ENCODE data around the gene ZNF428. TPM values are rescaled to one million over a fixed set of nuclear protein-coding genes. Genes with fewer than 3 reads are reported as not detected.

Gene ZNF428
- total RNA-seq, 1 donor from 2014 or later = 32.3 TPM

DNA sequence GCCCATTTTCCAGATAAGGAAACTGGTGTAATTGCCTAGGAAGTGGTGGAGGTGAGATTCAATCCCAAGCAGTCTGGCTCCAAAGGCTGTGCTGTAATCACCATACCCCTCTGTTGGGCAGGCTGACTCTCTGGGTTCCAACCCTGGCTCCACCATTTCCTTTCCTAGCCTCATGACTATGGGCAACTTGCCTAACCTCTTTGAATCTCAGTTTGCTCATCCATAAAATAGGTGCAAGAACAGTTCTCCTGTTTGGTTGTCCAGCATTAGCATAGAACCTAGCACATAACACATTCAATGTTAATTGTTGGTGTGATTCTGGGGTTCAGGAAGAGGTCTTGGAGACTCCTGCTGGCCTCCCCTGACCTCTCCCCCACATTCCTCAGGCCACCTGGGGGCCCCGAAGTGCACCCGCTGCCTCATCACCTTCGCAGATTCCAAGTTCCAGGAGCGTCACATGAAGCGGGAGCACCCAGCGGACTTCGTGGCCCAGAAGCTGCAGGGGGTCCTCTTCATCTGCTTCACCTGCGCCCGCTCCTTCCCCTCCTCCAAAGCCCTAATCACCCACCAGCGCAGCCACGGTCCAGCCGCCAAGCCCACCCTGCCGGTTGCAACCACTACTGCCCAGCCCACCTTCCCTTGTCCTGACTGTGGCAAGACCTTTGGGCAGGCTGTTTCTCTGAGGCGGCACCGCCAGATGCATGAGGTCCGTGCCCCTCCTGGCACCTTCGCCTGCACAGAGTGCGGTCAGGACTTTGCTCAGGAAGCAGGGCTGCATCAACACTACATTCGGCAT lies 20.8 kb downstream of the ZNF428 start:
- no peaks in the 10 kb centered on the region for H3K9me3 ChIP-seq (replicated peaks)
- H3K27me3 ChIP-seq (ENCODE audit: low read depth) = no peaks in the 10 kb centered on the region
- DNase-seq = no peak
- no peak overlapping the region for H3K4me3 ChIP-seq
- no peak overlapping the region for H3K27ac ChIP-seq (replicated peaks)
- TF ChIP-seq, protein P1, sequence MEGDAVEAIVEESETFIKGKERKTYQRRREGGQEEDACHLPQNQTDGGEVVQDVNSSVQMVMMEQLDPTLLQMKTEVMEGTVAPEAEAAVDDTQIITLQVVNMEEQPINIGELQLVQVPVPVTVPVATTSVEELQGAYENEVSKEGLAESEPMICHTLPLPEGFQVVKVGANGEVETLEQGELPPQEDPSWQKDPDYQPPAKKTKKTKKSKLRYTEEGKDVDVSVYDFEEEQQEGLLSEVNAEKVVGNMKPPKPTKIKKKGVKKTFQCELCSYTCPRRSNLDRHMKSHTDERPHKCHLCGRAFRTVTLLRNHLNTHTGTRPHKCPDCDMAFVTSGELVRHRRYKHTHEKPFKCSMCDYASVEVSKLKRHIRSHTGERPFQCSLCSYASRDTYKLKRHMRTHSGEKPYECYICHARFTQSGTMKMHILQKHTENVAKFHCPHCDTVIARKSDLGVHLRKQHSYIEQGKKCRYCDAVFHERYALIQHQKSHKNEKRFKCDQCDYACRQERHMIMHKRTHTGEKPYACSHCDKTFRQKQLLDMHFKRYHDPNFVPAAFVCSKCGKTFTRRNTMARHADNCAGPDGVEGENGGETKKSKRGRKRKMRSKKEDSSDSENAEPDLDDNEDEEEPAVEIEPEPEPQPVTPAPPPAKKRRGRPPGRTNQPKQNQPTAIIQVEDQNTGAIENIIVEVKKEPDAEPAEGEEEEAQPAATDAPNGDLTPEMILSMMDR (IDR thresholded peaks at IDR 0.05; ENCODE audit: borderline replicate concordance) = no peak
- H3K36me3 ChIP-seq = peaks cover 38% of the 10 kb centered on the region
- H3K4me1 ChIP-seq = peaks cover 52% of the 10 kb centered on the region
- intact Hi-C loops (cut with micrococcal nuclease) = no loop called here

DNA sequence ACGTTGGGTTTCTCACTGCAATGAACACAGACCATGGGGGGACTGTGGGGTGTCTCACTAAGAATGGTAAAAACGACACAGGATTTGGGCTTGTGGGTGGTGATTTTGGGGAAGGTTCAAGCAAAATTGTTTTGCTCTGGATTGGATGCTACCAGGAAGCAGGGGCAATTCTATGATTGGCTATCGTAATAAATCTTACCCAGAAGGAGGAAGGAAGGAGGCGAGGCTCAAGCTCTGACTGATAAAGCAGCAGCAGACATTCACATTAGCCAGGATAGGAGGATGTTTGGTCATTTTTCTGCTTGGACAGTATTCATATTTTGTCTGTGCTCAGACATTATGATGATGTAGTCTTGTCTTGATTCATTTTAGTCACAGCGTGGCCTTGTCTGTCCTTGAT lies 21.6 kb downstream of the ZNF428 start:
- Histone ChIP-seq H3K36me3 (peaks cover 46% of the 10 kb centered on the region), H3K4me1 (peaks cover 59% of the 10 kb centered on the region), H3K4me3 (peak overlapping the region; percentile 82), H3K27ac (replicated peaks) (no peak overlapping the region), H3K27me3 (ENCODE audit: low read depth) (no peaks in the 10 kb centered on the region), H3K9me3 (replicated peaks) (no peaks in the 10 kb centered on the region)
- TF ChIP-seq, protein P1 (IDR thresholded peaks at IDR 0.05; ENCODE audit: borderline replicate concordance) = no peak
- no peak for DNase-seq
- intact Hi-C loops (cut with micrococcal nuclease) = no loop called here

DNA sequence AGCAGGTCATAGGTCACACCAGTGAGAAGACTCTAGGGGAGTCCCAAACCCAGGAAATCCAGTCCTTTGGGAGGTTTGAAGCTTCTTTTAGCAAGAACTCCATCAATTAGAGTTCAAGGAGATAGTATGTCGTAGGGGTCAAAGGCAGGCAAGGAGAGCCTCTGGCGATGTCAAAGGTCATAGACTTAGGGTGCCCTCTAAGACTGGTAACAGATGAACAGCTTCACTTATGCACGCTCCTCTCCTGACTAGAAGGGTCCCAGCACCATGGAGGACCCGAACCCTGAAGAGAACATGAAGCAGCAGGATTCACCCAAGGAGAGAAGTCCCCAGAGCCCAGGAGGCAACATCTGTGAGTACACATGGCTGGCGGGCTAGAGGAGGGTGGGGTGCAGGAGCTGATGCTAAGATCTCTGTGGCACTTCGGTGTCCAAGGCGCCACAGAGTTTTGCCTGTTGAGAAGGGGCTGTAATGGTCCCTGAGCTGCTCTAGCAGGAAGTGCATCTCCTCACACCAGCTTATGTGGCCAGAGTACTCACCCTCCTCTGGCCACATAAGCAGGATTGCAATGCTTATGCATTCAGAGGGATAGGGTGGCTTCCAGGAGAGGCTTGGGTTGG lies 22.5 kb downstream of the ZNF428 start:
- DNase-seq = no peak
- H3K4me3 ChIP-seq = peak overlapping the region; percentile 82
- TF ChIP-seq, protein P1 (IDR thresholded peaks at IDR 0.05; ENCODE audit: borderline replicate concordance) = no peak
- peak overlapping the region; percentile 99 for H3K27ac ChIP-seq (replicated peaks)
- intact Hi-C loops (cut with micrococcal nuclease) = no loop called here
- peaks cover 54% of the 10 kb centered on the region for H3K36me3 ChIP-seq
- no peaks in the 10 kb centered on the region for H3K9me3 ChIP-seq (replicated peaks)
- peaks cover 57% of the 10 kb centered on the region for H3K4me1 ChIP-seq
- no peaks in the 10 kb centered on the region for H3K27me3 ChIP-seq (ENCODE audit: low read depth)

DNA sequence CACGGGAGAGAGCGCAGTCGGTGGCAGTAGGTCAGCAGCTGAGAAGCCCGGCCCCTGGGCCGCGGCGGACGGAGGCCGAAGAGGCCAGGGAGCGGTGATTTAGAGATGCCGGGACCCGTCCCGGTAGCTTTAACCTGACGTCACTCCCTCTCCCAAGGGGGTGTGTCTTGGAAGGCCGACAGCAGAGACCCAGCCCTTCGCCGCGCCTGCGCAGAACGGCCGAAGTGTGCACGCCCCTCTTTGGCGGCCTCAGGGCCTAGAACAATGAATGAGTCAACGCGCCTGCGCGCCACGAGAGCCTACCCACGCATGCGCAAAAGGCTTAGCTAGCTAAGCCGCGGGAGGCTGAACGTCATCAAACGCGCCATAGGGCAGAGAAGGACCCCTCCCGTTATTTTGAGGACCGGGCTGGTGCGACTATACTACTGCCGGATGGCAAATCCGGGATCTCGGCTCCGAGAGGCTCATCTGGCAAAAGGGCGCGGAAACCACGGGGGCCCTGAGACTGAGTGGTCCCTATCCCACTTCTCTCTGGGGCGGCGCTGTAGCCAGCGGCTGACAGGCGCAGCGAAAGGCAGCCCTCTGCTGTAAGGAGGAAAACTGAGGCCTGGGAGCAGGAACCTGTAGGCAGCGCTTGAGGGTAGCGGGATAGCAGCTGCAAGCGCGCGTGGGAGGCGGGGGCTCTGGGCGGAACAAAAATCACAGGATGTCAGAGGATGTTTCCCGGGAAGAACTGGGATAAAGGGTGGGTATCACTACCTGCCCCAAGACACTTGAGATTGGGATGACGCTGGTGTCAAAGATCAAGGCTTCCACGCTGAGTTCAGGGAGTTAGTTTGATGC lies 23.2 kb downstream of the ZNF428 start, which contains the start of the genes IRGQ and ZNF576:
TSS of gene IRGQ (minus strand) at position 136 of the 843 bp plus-strand sequence. CDS start 796 bp downstream, outside the sequence.
TSS of gene ZNF576 (plus strand) at position 597 of the 843 bp plus-strand sequence. CDS start 514 bp downstream, outside the sequence.
- H3K36me3 ChIP-seq = peaks cover 54% of the 10 kb centered on the region
- peak within 1 kb of the TSS; percentile 99 for H3K27ac ChIP-seq (replicated peaks)
- intact Hi-C loops (cut with micrococcal nuclease) = no loop called here
- TF ChIP-seq, protein P1 (IDR thresholded peaks at IDR 0.05; ENCODE audit: borderline replicate concordance) = no peak
- no peaks in the 10 kb centered on the region for H3K9me3 ChIP-seq (replicated peaks)
- peak; percentile 100 for DNase-seq
- no peaks in the 10 kb centered on the region for H3K27me3 ChIP-seq (ENCODE audit: low read depth)
- peaks cover 50% of the 10 kb centered on the region for H3K4me1 ChIP-seq
- H3K4me3 ChIP-seq = peak within 1 kb of the TSS; percentile 82

DNA sequence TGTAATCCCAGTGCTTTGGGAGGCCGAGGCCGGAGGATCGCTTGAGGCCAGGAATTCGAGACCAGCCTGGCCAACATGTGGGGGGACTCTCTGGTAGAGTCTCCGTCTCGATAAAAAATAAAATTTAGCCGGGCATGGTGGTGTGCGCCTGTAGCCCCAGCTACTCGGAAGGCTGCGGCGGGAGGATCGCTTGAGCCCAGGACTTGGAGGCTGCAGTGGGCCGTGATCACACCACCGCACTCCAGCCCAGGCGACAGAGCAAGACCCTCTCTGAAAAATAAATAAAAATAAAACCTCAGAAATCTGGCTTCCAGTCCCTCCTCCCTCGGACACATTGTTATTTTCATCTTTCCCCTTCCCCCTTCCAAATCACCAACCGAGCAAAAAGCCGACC lies 23.8 kb downstream of the ZNF428 start:
- TF ChIP-seq, protein P1 (IDR thresholded peaks at IDR 0.05; ENCODE audit: borderline replicate concordance) = no peak
- Histone ChIP-seq H3K4me1 (peaks cover 47% of the 10 kb centered on the region), H3K9me3 (replicated peaks) (no peaks in the 10 kb centered on the region)

More for the DNA sequence above, 23.8 kb downstream of the ZNF428 start:
- intact Hi-C loops (cut with micrococcal nuclease) = no loop called here
- Histone ChIP-seq H3K27me3 (ENCODE audit: low read depth) (no peaks in the 10 kb centered on the region), H3K4me3 (peak overlapping the region; percentile 82), H3K27ac (replicated peaks) (peak overlapping the region; percentile 99), H3K36me3 (peaks cover 55% of the 10 kb centered on the region)
- DNase-seq = no peak

All from left ventricle myocardium inferior (tissue), 1 donor.